SU-DHL-6 (cell line): ENCODE results near the gene PDE4D.

Source experiments
- EZH2phosphoT487 ChIP-seq: fragments of 200-600 bp; sonication (generic), shearing (Covaris generic); conservative IDR thresholded peaks from 2 replicates; pipeline ENCODE4 v1.6.1; 2018; ENCODE audit warnings: mild to moderate bottlenecking, antibody characterized with exemption, low read length, moderate library complexity, mixed read lengths
- TF ChIP-seq, protein P1 (sequence below): fragments of 200-600 bp; sonication (generic); IDR thresholded peaks from one replicate; pipeline ENCODE4 v1.5.1; 2017; ENCODE audit warnings: antibody characterized with exemption, mild to moderate bottlenecking, low read length, moderate library complexity; ENCODE audit not compliant: insufficient read depth, poor library complexity, severe bottlenecking

DNA sequence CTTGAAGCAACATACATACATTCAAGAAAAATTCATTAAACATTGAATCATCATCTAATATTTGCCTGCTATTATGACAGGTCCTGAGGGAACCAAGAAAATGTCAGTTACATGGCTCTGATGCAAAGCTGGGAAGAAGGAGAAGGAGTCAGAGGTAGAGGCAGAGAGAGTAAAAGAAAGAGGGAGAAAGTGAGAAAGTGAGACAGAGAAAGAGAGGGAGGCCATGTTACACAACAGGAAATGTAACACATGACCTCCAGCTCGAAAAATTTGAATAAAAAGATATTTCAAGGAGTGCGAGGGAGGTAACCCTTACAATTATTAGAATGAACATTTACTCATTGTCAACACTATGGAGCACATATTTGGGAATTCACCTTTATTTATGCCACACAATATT lies 189.7 kb downstream of the PDE4D start:
- TF ChIP-seq, protein P1, sequence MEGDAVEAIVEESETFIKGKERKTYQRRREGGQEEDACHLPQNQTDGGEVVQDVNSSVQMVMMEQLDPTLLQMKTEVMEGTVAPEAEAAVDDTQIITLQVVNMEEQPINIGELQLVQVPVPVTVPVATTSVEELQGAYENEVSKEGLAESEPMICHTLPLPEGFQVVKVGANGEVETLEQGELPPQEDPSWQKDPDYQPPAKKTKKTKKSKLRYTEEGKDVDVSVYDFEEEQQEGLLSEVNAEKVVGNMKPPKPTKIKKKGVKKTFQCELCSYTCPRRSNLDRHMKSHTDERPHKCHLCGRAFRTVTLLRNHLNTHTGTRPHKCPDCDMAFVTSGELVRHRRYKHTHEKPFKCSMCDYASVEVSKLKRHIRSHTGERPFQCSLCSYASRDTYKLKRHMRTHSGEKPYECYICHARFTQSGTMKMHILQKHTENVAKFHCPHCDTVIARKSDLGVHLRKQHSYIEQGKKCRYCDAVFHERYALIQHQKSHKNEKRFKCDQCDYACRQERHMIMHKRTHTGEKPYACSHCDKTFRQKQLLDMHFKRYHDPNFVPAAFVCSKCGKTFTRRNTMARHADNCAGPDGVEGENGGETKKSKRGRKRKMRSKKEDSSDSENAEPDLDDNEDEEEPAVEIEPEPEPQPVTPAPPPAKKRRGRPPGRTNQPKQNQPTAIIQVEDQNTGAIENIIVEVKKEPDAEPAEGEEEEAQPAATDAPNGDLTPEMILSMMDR: no peak
- no peak for TF ChIP-seq EZH2phosphoT487
